MM.1S (cell line): ENCODE measurements around the gene KCMF1.
A peak's percentile ranks its signal among the peaks of the same experiment; 100 is the strongest.

ENCODE experiments used
- DNase-seq: peaks from one replicate; pipeline ENCODE4 v3.0.0-alpha.2; 2015
- H2AFZ ChIP-seq: fragments of 300-600 bp; sonication (generic); 2 replicates; pipeline ENCODE4 v1.6.0; 2016; ENCODE audit warnings: antibody characterized with exemption, low read length
- H3F3A ChIP-seq: fragments of 300-600 bp; sonication (generic); 2 replicates; pipeline ENCODE4 v1.6.1; 2016; ENCODE audit warnings: mild to moderate bottlenecking, antibody characterized with exemption, low read length, moderate library complexity, mixed read lengths; ENCODE audit not compliant: insufficient read depth
- H3K27ac ChIP-seq: fragments of 300-600 bp; sonication (generic); 2 replicates; pipeline ENCODE4 v1.5.1; 2016; ENCODE audit warnings: mild to moderate bottlenecking, low read length
- H3K27me3 ChIP-seq: fragments of 300-600 bp; sonication (generic); replicated peaks from 2 replicates; pipeline ENCODE4 v1.6.0; 2016; ENCODE audit warnings: low read length; ENCODE audit not compliant: insufficient read depth
- H3K36me3 ChIP-seq: fragments of 300-600 bp; sonication (generic); replicated peaks from 2 replicates; pipeline ENCODE4 v1.6.1; 2016; ENCODE audit warnings: mild to moderate bottlenecking, low read length, mixed read lengths; ENCODE audit not compliant: insufficient read depth
- H3K4me1 ChIP-seq: fragments of 300-600 bp; sonication (generic); 2 replicates; pipeline ENCODE4 v1.6.1; 2016; ENCODE audit warnings: low read length, mixed read lengths
- H3K4me2 ChIP-seq: fragments of 300-600 bp; sonication (generic); 2 replicates; pipeline ENCODE4 v1.6.0; 2016; ENCODE audit warnings: low read depth, low read length
- H3K4me3 ChIP-seq: fragments of 300-600 bp; sonication (generic); 2 replicates; pipeline ENCODE4 v1.5.1; 2016; ENCODE audit warnings: low read length, mixed read lengths
- H3K79me2 ChIP-seq: fragments of 300-600 bp; sonication (generic); 2 replicates; pipeline ENCODE4 v1.6.1; 2016; ENCODE audit warnings: mixed run types, low read length, mixed read lengths
- H3K9ac ChIP-seq: fragments of 300-600 bp; sonication (generic); 2 replicates; pipeline ENCODE4 v1.6.1; 2016; ENCODE audit warnings: low read length, mixed read lengths
- H3K9me2 ChIP-seq: fragments of 300-600 bp; sonication (generic); replicated peaks from 2 replicates; pipeline ENCODE4 v1.6.1; 2016; ENCODE audit warnings: mild to moderate bottlenecking, low read length, mixed read lengths; ENCODE audit not compliant: insufficient read depth
- H3K9me3 ChIP-seq: fragments of 300-600 bp; sonication (generic); replicated peaks from 2 replicates; pipeline ENCODE4 v1.6.1; 2016; ENCODE audit warnings: mild to moderate bottlenecking, low read length, mixed read lengths; ENCODE audit not compliant: insufficient read depth
- H4K20me1 ChIP-seq: fragments of 300-600 bp; sonication (generic); 2 replicates; pipeline ENCODE4 v1.6.1; 2016; ENCODE audit warnings: mild to moderate bottlenecking, low read length, moderate library complexity, mixed read lengths; ENCODE audit not compliant: insufficient read depth
- CTCF ChIP-seq: fragments of 300-600 bp; sonication (generic); IDR thresholded peaks from 2 replicates; pipeline ENCODE4 v1.5.1; 2016; ENCODE audit warnings: antibody characterized with exemption, low read length, mixed read lengths
- EZH2 ChIP-seq: fragments of 300-600 bp; sonication (generic); optimal IDR thresholded peaks from 2 replicates; pipeline ENCODE3; 2017; ENCODE audit warnings: low read depth, mild to moderate bottlenecking, antibody characterized with exemption, low read length, mixed read lengths
- EZH2phosphoT487 ChIP-seq: fragments of 300-600 bp; sonication (generic); IDR thresholded peaks from 2 replicates; pipeline ENCODE4 v1.6.1; 2018; ENCODE audit warnings: antibody characterized with exemption, low read length

The KCMF1 gene

GRCh38 chr2:84965192-84965516 is 5.8 kb upstream of the KCMF1 start:
- H3K9ac ChIP-seq, result no peak overlapping the region
- H3K36me3 ChIP-seq, result no peaks in the 10 kb centered on the region
- no peaks in the 10 kb centered on the region for H3K27me3 ChIP-seq
- H2AFZ ChIP-seq, result no peak overlapping the region
- no peaks in the 10 kb centered on the region for H3K9me3 ChIP-seq
- H3K4me1 ChIP-seq, result 0 out of 2 replicates have a peak, but pooled peaks cover 6% of the 10 kb centered on the region
- DNase-seq, result no peak
- H3K79me2 ChIP-seq, result peaks cover 36% of the 10 kb centered on the region
- H4K20me1 ChIP-seq, result no peaks in the 10 kb centered on the region
- H3K4me3 ChIP-seq, result no peak overlapping the region
- no peak for TF ChIP-seq CTCF
- TF ChIP-seq EZH2phosphoT487, result no peak
- no peak for TF ChIP-seq EZH2
- H3K9me2 ChIP-seq, result no peaks in the 10 kb centered on the region
- peaks cover 11% of the 10 kb centered on the region for H3F3A ChIP-seq
- no peak overlapping the region for H3K27ac ChIP-seq
- H3K4me2 ChIP-seq, result no peak overlapping the region

DNA sequence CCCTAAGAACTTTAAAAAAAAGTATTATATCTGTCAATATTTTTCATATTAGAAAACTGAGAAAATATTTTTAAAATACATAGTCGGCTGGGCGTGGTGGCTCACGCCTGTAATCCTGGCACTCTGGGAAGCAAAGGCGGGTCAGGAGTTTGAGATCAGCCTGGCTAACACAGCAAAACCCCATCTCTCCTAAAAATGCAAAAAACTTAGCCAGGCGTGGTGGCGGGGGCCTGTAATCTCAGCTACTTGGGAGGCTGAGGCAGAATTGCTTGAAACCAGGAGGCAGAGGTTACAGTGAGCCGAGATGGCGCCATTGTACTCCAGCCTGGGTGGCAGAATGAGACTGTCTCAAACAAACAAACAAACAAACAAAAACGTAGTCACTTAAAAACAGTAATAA is 5.1 kb upstream of the KCMF1 start:
- H3K4me1 ChIP-seq, result 0 out of 2 replicates have a peak, but pooled peaks cover 6% of the 10 kb centered on the region
- H4K20me1 ChIP-seq, result no peaks in the 10 kb centered on the region
- no peak overlapping the region for H2AFZ ChIP-seq
- H3K79me2 ChIP-seq, result peaks cover 39% of the 10 kb centered on the region
- no peak overlapping the region for H3K27ac ChIP-seq
- no peaks in the 10 kb centered on the region for H3K9me3 ChIP-seq
- no peak overlapping the region for H3K9ac ChIP-seq
- no peaks in the 10 kb centered on the region for H3K9me2 ChIP-seq
- DNase-seq, result no peak
- TF ChIP-seq EZH2phosphoT487 (no peak), EZH2 (no peak)
- H3K4me2 ChIP-seq, result no peak overlapping the region
- no peak overlapping the region for H3K4me3 ChIP-seq
- H3F3A ChIP-seq, result peaks cover 14% of the 10 kb centered on the region
- no peaks in the 10 kb centered on the region for H3K27me3 ChIP-seq
- H3K36me3 ChIP-seq, result no peaks in the 10 kb centered on the region

DNA sequence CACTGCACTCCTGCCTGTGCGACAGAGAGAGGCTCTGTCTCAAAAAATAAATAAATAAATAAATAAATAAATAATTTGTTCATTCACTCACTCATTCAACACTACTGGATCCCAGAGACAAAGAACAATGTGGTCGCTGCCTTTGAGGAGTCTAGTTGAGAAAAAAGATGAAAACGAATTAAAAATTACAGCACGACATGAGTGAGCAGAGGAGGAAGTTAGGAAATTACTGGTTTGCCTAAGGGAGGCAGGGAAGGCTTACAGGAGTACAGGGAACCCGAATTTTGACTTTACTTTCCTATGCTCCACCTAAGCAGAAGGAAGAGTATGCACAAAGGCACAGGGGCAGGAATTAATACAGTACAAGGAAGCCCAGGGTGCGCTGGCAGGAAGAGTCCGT is 4.2 kb upstream of the KCMF1 start:
- H3K36me3 ChIP-seq, result no peaks in the 10 kb centered on the region
- no peak overlapping the region for H3K4me3 ChIP-seq
- H3K9me3 ChIP-seq, result no peaks in the 10 kb centered on the region
- H4K20me1 ChIP-seq, result no peaks in the 10 kb centered on the region
- no peak overlapping the region for H3K9ac ChIP-seq
- peaks cover 39% of the 10 kb centered on the region for H3K79me2 ChIP-seq
- no peak for TF ChIP-seq CTCF
- TF ChIP-seq EZH2, result no peak
- no peak for TF ChIP-seq EZH2phosphoT487
- H2AFZ ChIP-seq, result no peak overlapping the region
- no peaks in the 10 kb centered on the region for H3K27me3 ChIP-seq
- no peak for DNase-seq
- H3F3A ChIP-seq, result peaks cover 14% of the 10 kb centered on the region
- H3K9me2 ChIP-seq, result no peaks in the 10 kb centered on the region
- H3K4me2 ChIP-seq, result no peak overlapping the region
- H3K27ac ChIP-seq, result no peak overlapping the region
- H3K4me1 ChIP-seq, result 0 out of 2 replicates have a peak, but pooled peaks cover 6% of the 10 kb centered on the region

DNA sequence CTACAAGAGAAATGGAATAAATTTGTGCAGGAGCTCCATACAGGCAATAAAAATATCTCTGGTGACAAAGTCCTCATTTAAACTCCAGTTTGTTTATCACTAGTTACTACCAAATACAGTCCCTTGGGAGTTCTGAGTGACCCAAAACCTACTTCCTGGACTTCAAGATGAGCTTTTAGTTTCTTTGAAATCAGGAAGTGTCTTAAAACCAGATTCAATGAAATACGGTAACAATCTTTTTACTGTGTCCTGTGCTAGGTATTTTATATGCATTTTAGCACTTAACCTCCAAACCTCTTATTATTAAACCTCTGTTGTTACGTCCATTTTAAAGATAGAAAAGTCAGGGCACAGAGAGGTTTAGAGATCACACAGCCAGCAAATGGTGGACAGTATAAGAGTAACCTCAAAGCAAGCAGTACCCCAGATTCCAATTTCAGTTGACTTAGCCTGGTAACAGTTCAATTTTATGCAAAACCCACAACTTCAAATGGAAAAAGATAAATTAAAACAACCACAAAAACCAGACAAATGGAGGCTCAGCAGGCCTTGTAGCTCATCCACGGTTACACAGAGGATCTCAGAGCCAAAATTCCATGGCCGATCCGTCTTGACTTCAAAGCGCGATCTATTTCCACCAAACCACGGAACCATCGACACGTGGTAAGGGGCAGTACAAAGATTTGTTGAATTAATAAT is 1.3 kb upstream of the KCMF1 start:
- Histone ChIP-seq H3K36me3 (no peaks in the 10 kb centered on the region), H3K27me3 (no peaks in the 10 kb centered on the region), H3K4me3 (peak overlapping the region; percentile 80), H3F3A (peaks cover 31% of the 10 kb centered on the region), H3K9ac (peak overlapping the region; percentile 86), H3K4me1 (peaks cover 11% of the 10 kb centered on the region), H3K9me2 (no peaks in the 10 kb centered on the region), H3K79me2 (peaks cover 66% of the 10 kb centered on the region), H2AFZ (peak overlapping the region; percentile 22), H3K4me2 (peak overlapping the region; percentile 88), H3K9me3 (no peaks in the 10 kb centered on the region), H3K27ac (peak overlapping the region; percentile 83), H4K20me1 (peaks cover 6% of the 10 kb centered on the region; the same call in 1 of the 2 replicates)
- peak; percentile 32 for DNase-seq
- TF ChIP-seq EZH2phosphoT487, result no peak
- no peak for TF ChIP-seq CTCF
- TF ChIP-seq EZH2, result no peak
